ENCODE results near the gene UBAP1L.

Gene UBAP1L

DNA sequence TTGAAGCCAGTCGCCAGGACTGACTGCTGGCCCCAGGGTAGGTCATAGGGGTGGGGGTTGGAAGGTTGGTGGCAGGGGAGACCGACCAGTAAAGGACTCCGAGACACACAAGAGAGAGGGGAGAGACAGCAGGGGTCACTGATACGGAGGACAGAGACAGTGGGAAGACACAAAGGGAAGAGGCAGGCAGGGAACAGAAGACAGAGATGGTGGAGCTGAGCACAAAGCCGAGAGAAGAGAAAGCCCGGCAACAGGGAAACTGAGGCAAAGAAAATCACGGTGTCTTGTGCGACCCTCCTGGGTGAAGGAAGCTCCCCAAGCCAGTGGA lies 47.7 kb downstream of the UBAP1L start:
- POLR2A ChIA-PET: no interaction called here
- no peak for TF ChIP-seq CTCF (IDR thresholded peaks at IDR 0.05; ENCODE audit: control extremely low read depth, extremely low read depth, low read depth, missing control alignments)
- CTCF ChIA-PET: interaction anchor here (1.1 to 10.5 kb wide), 4 partner anchors 10 to 33 kb away, joined by 3 to 72 read pairs (median 14); partner anchors contain the start of gene KBTBD13

DNA sequence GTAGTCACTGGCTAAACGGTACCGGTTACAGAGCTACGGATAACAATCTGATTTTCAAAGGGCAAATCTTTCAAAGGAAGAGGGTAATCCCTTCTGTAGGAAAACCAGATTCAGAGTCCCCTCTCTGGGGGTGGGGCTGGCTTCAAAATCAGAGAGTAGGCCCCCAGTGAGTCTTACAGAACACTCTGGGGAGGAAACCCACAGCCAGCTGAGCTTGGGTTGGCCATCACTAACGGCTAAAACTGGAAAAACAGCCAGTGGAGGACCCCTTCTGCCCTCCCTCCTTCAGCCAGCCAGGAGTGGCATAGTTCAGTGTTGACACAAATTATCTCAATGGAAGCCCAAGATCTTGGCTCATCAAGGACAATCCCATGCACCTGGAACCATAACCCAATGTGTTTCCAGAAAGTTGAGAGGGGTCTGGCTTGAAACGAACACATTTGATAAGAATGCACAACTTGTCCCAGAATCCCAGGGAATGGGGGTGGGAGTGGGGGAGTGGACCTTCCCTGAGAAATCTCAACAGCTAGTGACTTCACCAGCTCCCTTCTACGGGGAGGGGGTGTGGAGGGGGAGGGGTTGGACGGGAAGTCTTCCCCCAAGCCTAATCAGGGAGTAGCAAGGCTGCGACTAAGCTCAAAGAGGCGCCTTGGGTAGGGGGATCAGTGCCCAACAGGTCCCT lies 48.2 kb downstream of the UBAP1L start:
- CTCF ChIA-PET: interaction anchor here (1.1 to 10.5 kb wide), 4 partner anchors 11 to 33 kb away, joined by 3 to 72 read pairs (median 14); partner anchors contain the start of gene KBTBD13
- POLR2A ChIA-PET: no interaction called here
- no peak for TF ChIP-seq CTCF (IDR thresholded peaks at IDR 0.05; ENCODE audit: control extremely low read depth, extremely low read depth, low read depth, missing control alignments)
- DNase-seq (ENCODE audit: extremely low spot score): no peak

More for the DNA sequence above, 47.7 kb downstream of the UBAP1L start:
- no peak for DNase-seq (ENCODE audit: extremely low spot score)

- ChIA-PET CTCF (interaction anchor here (1.5 to 10.5 kb wide), 5 partner anchors 11 to 319 kb away, joined by 4 to 72 read pairs (median 21); partner anchors contain the start of gene KBTBD13), POLR2A (interaction anchor here (0.6 kb wide), 1 partner anchor 135 kb away, joined by 5 read pairs; no protein-coding TSS in a partner anchor)
- DNase-seq (ENCODE audit: extremely low spot score): no peak
- no peak for TF ChIP-seq CTCF (IDR thresholded peaks at IDR 0.05; ENCODE audit: control extremely low read depth, extremely low read depth, low read depth, missing control alignments)
Observed at GRCh38 chr15:65066001-65066634, 48.9 kb downstream of the UBAP1L start.

- ChIA-PET CTCF (interaction anchor here (0.6 to 7.3 kb wide), 7 partner anchors 8 to 224 kb away, joined by 3 to 29 read pairs (median 4); partner anchors contain the start of genes KBTBD13 and PARP16), POLR2A (no interaction called here)
- TF ChIP-seq CTCF (IDR thresholded peaks at IDR 0.05; ENCODE audit: control extremely low read depth, extremely low read depth, low read depth, missing control alignments): no peak
- no peak for DNase-seq (ENCODE audit: extremely low spot score)
Observed at GRCh38 chr15:65062726-65063125, 52.3 kb downstream of the UBAP1L start.

GRCh38 chr15:65062061-65062460 lies 52.9 kb downstream of the UBAP1L start:
- TF ChIP-seq CTCF (IDR thresholded peaks at IDR 0.05; ENCODE audit: control extremely low read depth, extremely low read depth, low read depth, missing control alignments): no peak
- POLR2A ChIA-PET: interaction anchor here (0.7 kb wide), 2 partner anchors 118 to 229 kb away, joined by 5 read pairs; no protein-coding TSS in a partner anchor
- DNase-seq (ENCODE audit: extremely low spot score): no peak
- CTCF ChIA-PET: interaction anchor here (1.0 to 7.3 kb wide), 5 partner anchors 9 to 225 kb away, joined by 3 to 29 read pairs (median 4); partner anchors contain the start of genes KBTBD13 and PARP16

DNA sequence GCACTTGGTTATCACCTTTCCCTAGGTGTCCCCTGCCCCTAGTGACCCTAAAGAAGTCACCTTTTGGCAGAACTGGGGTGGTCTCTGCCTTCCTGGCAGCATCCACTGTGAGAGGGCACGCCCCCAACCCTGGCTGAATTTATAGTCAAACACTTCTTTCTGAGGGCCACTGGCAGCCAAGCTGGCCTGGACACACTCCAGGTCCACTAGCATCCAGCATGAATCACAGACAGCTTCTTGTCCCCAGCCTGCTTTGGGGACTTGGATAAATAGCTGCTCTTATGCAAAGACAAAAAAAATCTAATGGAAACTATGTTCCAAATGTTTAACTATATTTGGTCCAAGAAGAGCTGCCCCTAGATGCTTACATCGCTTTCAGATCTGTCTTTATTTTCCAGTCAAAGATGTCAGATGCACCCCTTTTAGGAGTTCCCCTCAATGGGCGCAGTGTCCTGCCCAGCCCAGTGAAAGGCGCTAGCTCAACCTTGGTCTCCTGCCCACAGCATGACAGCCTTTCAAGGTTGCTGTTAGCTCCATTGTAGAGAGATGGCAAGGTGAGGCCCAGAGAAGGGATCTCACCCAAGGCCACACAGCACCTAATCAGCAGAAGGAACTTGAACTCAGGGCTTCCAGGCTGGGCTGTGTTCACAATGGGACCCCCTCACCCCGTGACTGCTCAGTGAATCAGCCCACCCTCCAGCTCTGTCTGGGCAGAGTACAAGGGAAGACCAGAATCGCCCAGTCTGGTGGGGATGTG lies 54.2 kb downstream of the UBAP1L start:
- ChIA-PET POLR2A (interaction anchor here (0.6 kb wide), 1 partner anchor 89 kb away, joined by 9 read pairs; no protein-coding TSS in a partner anchor), CTCF (interaction anchor here (0.7 to 7.3 kb wide), 6 partner anchors 9 to 339 kb away, joined by 3 to 29 read pairs (median 5); partner anchors contain the start of gene KBTBD13)
- TF ChIP-seq CTCF (IDR thresholded peaks at IDR 0.05; ENCODE audit: control extremely low read depth, extremely low read depth, low read depth, missing control alignments): no peak
- DNase-seq (ENCODE audit: extremely low spot score): no peak
